ENCODE results near the gene KHDRBS1. TPM values are rescaled to one million over a fixed set of nuclear protein-coding genes. Genes with fewer than 3 reads are reported as not detected.
A peak's percentile ranks its signal among the peaks of the same experiment; 100 is the strongest.

Gene KHDRBS1
- total and polyA plus RNA-seq, 2 donors (not counting 1 experiment from before 2014, with no cell fraction given), result 35.7 to 101 TPM

GRCh38 chr1:32014199-32014947 is 705 bp downstream of the KHDRBS1 start:
- ChIA-PET CTCF (interaction anchor here (0.5 to 1.7 kb wide), 4 partner anchors 10 to 385 kb away, joined by 3 to 5 read pairs (median 3); no protein-coding TSS in a partner anchor), POLR2A (interaction anchor here (0.7 to 2.1 kb wide), 2 partner anchors 58 to 208 kb away, joined by 4 to 19 read pairs; partner anchors contain the start of genes EIF3I, TMEM234 and TMEM39B)
- TF ChIP-seq CTCF (IDR thresholded peaks at IDR 0.05), result no peak
- TF ChIP-seq EZH2 (IDR thresholded peaks at IDR 0.05; ENCODE audit: borderline replicate concordance, insufficient read depth, low read depth, low read length, poor library complexity, severe bottlenecking), result no peak
- no peak for DNase-seq
- Histone ChIP-seq H3K27ac (ENCODE audit: low read length in 2 of 2) (peak overlapping the region; percentile 89 to 96), H3K4me1 (ENCODE audit: control insufficient read depth in 2 of 2, insufficient read depth in 2 of 2, low read length in 2 of 2) (peaks cover 24 to 33% of the 10 kb centered on the region in 2 donors), H2AFZ (ENCODE audit: insufficient read depth, low read depth, low read length, poor library complexity, severe bottlenecking) (peak overlapping the region; percentile 78), H3K4me2 (replicated peaks; ENCODE audit: low read depth, low read length, poor library complexity, severe bottlenecking) (peak overlapping the region; percentile 89), H3K36me3 (replicated peaks in 1 of 2; ENCODE audit: control extremely low read depth in 1 of 2, control insufficient read depth in 1 of 2, extremely low read depth in 1 of 2, insufficient read depth in 2 of 2, low read length in 1 of 2) (no peaks in the 10 kb centered on the region), H3K4me3 (ENCODE audit: control extremely low read depth in 1 of 5, extremely low read depth in 1 of 5, insufficient read depth in 1 of 5, low read depth in 2 of 5, low read length in 4 of 5) (peak overlapping the region; percentile 60 to 96 (median 85)), H3K9me3 (ENCODE audit: control extremely low read depth in 1 of 3, control insufficient read depth in 2 of 3, insufficient read depth in 1 of 3, low read length in 2 of 3) (peaks cover 0 to 3% (median 0%) of the 10 kb centered on the region in 3 donors), H3K9ac (ENCODE audit: low read length) (peak overlapping the region; percentile 96), H3K79me2 (ENCODE audit: control insufficient read depth, insufficient read depth, low read length) (peaks cover 56% of the 10 kb centered on the region), H4K20me1 (ENCODE audit: control insufficient read depth, insufficient read depth, low read length, poor library complexity, severe bottlenecking) (peaks cover 30% of the 10 kb centered on the region), H3K27me3 (replicated peaks in 1 of 4; ENCODE audit: control extremely low read depth in 1 of 4, control insufficient read depth in 3 of 4, insufficient read depth in 4 of 4, low read length in 3 of 4) (no peaks in the 10 kb centered on the region)
- WGBS (ENCODE audit: insufficient coverage), result under 1% methylated on average over 49 of the region's 55 CpGs
- Mint-ChIP-seq H3K27me3 (no peaks in the 10 kb centered on the region), H3K4me1 (peaks cover 36% of the 10 kb centered on the region), H3K27ac (peak overlapping the region; percentile 93), H3K9me3 (ENCODE audit: insufficient read depth) (no peaks in the 10 kb centered on the region), H3K4me3 (peak overlapping the region; percentile 99)
- ATAC-seq (ENCODE audit: low read depth), result no peak
- intact Hi-C loops (cut with micrococcal nuclease), result loop anchor here (5.0 kb wide), 1 partner anchor 638 kb away; the partner anchor contains the start of genes RBBP4 and ZBTB8OS

GRCh38 chr1:32014948-32015273 is 1.2 kb downstream of the KHDRBS1 start:
- peak overlapping the region; percentile 78 for H2AFZ ChIP-seq (ENCODE audit: insufficient read depth, low read depth, low read length, poor library complexity, severe bottlenecking)
- Mint-ChIP-seq H3K9me3 (ENCODE audit: insufficient read depth) (no peaks in the 10 kb centered on the region), H3K27ac (peak overlapping the region; percentile 93), H3K4me3 (peak overlapping the region; percentile 99), H3K27me3 (no peaks in the 10 kb centered on the region), H3K4me1 (peaks cover 37% of the 10 kb centered on the region)
- H3K4me3 ChIP-seq (ENCODE audit: control extremely low read depth in 1 of 5, extremely low read depth in 1 of 5, insufficient read depth in 1 of 5, low read depth in 2 of 5, low read length in 4 of 5), result peak overlapping the region; percentile 60 to 96 (median 85)
- H3K27me3 ChIP-seq (replicated peaks in 1 of 4; ENCODE audit: control extremely low read depth in 1 of 4, control insufficient read depth in 3 of 4, insufficient read depth in 4 of 4, low read length in 3 of 4), result no peaks in the 10 kb centered on the region
- H4K20me1 ChIP-seq (ENCODE audit: control insufficient read depth, insufficient read depth, low read length, poor library complexity, severe bottlenecking), result peaks cover 35% of the 10 kb centered on the region
- no peak for DNase-seq
- TF ChIP-seq EZH2 (IDR thresholded peaks at IDR 0.05; ENCODE audit: borderline replicate concordance, insufficient read depth, low read depth, low read length, poor library complexity, severe bottlenecking) (no peak), CTCF (IDR thresholded peaks at IDR 0.05) (no peak)
- peak overlapping the region; percentile 96 for H3K9ac ChIP-seq (ENCODE audit: low read length)
- CTCF ChIA-PET, result interaction anchor here (0.5 to 1.7 kb wide), 5 partner anchors 8 to 384 kb away, joined by 3 to 5 read pairs (median 3); no protein-coding TSS in a partner anchor
- no peaks in the 10 kb centered on the region for H3K36me3 ChIP-seq (replicated peaks in 1 of 2; ENCODE audit: control extremely low read depth in 1 of 2, control insufficient read depth in 1 of 2, extremely low read depth in 1 of 2, insufficient read depth in 2 of 2, low read length in 1 of 2)
- peak overlapping the region in 1 of 2 donors; percentile 96 for H3K27ac ChIP-seq (ENCODE audit: low read length in 2 of 2)
- intact Hi-C loops (cut with micrococcal nuclease), result loop anchor here (5.0 kb wide), 1 partner anchor 637 kb away; the partner anchor contains the start of genes RBBP4 and ZBTB8OS
- peak overlapping the region; percentile 89 for H3K4me2 ChIP-seq (replicated peaks; ENCODE audit: low read depth, low read length, poor library complexity, severe bottlenecking)
- H3K79me2 ChIP-seq (ENCODE audit: control insufficient read depth, insufficient read depth, low read length), result peaks cover 62% of the 10 kb centered on the region
- peaks cover 0 to 3% (median 0%) of the 10 kb centered on the region in 3 donors for H3K9me3 ChIP-seq (ENCODE audit: control extremely low read depth in 1 of 3, control insufficient read depth in 2 of 3, insufficient read depth in 1 of 3, low read length in 2 of 3)
- POLR2A ChIA-PET, result interaction anchor here (0.7 kb wide), 1 partner anchor 207 kb away, joined by 4 read pairs; the partner anchor contains the start of genes EIF3I and TMEM234
- ATAC-seq (ENCODE audit: low read depth), result no peak
- H3K4me1 ChIP-seq (ENCODE audit: control insufficient read depth in 2 of 2, insufficient read depth in 2 of 2, low read length in 2 of 2), result peaks cover 27 to 37% of the 10 kb centered on the region in 2 donors
- WGBS (ENCODE audit: insufficient coverage), result 1% methylated on average over 10 of the region's 11 CpGs

Measured in B cell (primary cell).